ENCODE results near the gene CEACAM3.

The CEACAM3 gene

DNA sequence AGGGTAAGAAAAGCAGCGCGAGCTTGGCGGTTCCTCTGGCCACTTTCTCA is 48.4 kb downstream of the CEACAM3 start, which contains the start of gene DMRTC2:
DMRTC2 (plus strand) TSS at position 42 of the 50 bp plus-strand sequence. CDS start 2,387 bp downstream, outside the sequence.
- DNase-seq (ENCODE audit: low spot score): no peak

DNA sequence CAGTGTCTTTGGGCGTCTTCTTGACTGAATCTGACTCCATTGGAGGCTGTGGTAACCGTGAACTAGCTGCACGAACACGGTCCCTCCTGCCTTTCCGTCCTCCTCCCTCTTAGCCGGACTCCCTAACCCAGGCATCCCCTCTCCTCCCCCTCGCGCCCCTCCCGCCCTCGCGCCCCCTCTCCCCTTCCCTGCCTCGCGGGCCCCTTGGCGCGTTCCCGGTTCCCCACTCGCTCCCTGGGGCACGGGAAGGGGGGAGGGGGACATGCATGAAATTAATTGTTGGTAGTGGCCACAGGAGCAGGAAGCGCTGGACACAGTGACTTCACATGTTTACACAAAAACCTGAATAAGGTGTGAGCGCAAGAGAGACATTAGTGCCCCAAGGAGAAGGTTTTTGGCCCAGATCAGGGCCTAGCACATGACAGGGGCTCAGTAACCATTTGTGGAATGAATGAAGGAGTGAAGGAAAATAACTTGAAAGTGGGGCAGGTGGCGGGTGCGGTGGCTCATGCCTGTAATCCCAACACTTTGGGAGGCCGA is 48.7 kb downstream of the CEACAM3 start:
- no peak for DNase-seq (ENCODE audit: low spot score)

DNA sequence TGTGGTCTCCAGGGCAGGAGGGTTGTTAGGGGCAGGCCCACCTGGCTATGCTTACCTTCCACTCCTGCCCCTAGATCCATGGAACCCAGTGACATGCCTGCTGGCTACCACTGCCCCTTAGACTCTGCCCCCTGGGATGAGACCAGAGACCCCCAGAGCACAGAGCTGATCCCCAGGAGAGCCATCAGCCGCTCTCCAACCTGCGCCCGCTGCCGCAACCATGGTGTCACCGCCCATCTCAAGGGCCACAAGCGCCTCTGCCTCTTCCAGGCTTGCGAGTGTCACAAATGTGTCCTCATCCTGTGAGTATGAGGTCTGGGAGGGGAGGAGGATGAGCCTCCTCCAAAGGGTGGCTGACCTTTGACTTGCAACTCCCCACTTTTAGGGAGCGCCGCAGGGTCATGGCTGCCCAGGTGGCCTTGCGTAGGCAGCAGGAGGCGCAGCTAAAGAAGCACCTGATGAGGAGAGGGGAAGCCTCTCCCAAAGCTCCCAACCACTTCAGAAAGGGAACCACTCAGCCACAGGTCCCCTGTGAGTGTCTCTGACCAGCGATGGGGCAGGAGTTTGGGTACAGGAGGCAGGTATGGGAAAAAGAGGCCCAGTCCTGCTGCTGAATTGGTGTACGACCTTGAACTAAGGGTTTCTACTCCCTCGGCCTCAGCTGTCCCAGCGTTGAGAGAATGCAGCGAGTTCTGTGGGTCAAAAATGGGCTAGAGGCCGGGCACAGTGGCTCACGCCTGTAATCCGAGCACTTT is 51.1 kb downstream of the CEACAM3 start:
- DNase-seq (ENCODE audit: low spot score): no peak

DNA sequence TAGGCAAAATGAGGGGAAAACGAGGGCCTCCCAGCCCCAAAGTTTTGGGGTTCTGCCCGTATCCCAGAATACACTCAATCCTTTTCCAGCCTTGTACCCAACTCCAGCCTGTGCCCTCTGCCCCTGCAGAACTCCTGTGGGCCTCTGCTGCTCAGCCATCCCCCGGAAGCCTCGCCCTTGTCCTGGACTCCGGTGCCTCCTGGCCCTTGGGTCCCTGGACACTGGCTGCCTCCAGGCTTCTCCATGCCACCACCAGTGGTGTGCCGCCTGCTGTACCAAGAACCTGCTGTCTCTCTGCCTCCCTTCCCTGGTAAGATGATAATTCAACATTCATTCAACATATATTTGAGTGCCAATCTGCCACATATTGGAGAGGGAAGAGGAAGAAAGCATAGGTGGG is 52.3 kb downstream of the CEACAM3 start:
- no peak for DNase-seq (ENCODE audit: low spot score)

- no peak for DNase-seq (ENCODE audit: low spot score)
These were observed 52.7 kb downstream of the CEACAM3 start for GRCh38 chr19:41849067-41849466.

- no peak for DNase-seq (ENCODE audit: low spot score)
These were observed 54.0 kb downstream of the CEACAM3 start for GRCh38 chr19:41850381-41850780.

DNA sequence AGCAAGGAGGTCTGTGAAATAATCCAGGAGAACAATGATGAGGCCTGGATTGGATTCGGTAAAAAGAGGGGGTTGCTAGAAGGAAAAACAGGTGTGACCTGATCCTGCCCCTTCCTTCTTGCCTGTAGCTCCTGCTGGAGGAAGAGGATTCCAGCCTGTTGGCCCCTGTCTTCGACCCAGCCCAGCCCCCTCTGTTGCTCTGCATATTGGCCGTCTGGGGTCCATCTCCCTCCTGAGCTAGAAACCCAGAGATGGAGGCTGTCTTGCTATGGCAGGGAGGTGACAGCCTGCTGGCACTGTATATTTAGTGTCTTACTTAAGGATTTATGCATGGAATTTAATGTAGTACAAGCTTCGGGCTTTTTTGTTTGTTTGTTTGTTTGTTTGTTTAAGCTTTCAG is 55.1 kb downstream of the CEACAM3 start:
- no peak for DNase-seq (ENCODE audit: low spot score)

GRCh38 chr19:41853344-41853743 is 57.0 kb downstream of the CEACAM3 start:
- DNase-seq (ENCODE audit: low spot score): no peak

GRCh38 chr19:41853768-41854167 is 57.4 kb downstream of the CEACAM3 start:
- no peak for DNase-seq (ENCODE audit: low spot score)

GRCh38 chr19:41859213-41859617 is 62.8 kb downstream of the CEACAM3 start:
- no peak for DNase-seq (ENCODE audit: low spot score)

GRCh38 chr19:41859618-41860418 is 63.4 kb downstream of the CEACAM3 start, which contains the start of gene RPS19:
RPS19 (plus strand) TSS chr19:41860255; CDS start chr19:41860775, 520 bp downstream.
- DNase-seq (ENCODE audit: low spot score): peak; percentile 96

DNA sequence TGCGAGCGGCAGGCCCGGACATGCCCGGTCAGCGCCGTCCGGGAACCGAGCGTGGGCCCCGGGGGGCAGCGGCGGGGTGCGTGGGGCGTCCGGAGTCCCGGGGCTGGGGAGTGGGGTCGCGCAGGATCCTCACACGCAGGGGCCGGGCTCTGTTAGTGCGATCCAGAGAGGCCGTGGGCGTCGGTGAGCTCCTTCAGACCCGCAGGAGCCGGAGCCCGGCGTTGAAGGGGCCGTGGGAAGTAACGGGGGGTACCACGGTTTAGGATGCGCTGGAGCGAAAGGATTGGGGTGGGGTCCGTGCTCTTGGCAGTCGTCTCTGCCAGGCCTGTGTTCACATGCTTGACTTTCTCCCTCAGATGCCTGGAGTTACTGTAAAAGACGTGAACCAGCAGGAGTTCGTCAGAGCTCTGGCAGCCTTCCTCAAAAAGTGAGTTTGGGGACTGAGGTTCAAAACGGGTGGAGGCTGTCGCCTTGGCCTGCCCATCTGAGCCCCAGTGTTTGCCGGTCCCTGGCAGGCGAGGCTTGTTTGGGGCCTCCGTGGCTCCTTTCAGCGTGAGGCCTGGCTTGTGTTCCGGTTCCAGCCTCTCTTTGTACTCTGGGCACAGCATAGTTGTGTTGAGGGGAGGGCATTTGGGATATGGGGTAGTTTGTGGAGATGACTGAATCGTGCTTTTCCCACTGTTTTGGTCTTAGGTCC is 64.2 kb downstream of the CEACAM3 start:
- no peak for DNase-seq (ENCODE audit: low spot score)

Data from HuH-7 (cell line).